ENCODE data around the gene VPREB1.

GRCh38 chr22:22213231-22213630 lies 31.4 kb upstream of the VPREB1 start:
- TF ChIP-seq CTCF (IDR thresholded peaks at IDR 0.05): no peak
- no peak for TF ChIP-seq POLR2AphosphoS5 (IDR thresholded peaks at IDR 0.05)
- no peak for TF ChIP-seq POLR2A (IDR thresholded peaks at IDR 0.05)
- no peak for TF ChIP-seq EP300 (IDR thresholded peaks at IDR 0.05; ENCODE audit: low read depth)

Data from transverse colon (tissue), 4 donors.